Fibroblast of lung (primary cell): ENCODE results near the gene SRSF3. TPM values are rescaled to one million over a fixed set of nuclear protein-coding genes. Genes with fewer than 3 reads are reported as not detected.

ENCODE experiments used
- DNase-seq, 2 donors: peaks; one replicate each; pipeline versions ENCODE4 v3.0.0 to v3.0.0-alpha.2; 2010; ENCODE audit warnings: low read depth in 2 of 2
- H2AFZ ChIP-seq: 2 replicates; pipeline ENCODE4 v1.5.1; 2012; ENCODE audit warnings: low read length, control low read depth, inconsistent platforms
- H3K27ac ChIP-seq: 2 replicates; pipeline ENCODE4 v1.5.1; 2011; ENCODE audit warnings: low read length, control low read depth; ENCODE audit not compliant: insufficient read depth
- H3K27me3 ChIP-seq: 2 replicates; pipeline ENCODE4 v1.5.1; 2011; ENCODE audit warnings: mild to moderate bottlenecking, low read length; ENCODE audit not compliant: control insufficient read depth, insufficient read depth
- H3K36me3 ChIP-seq: 2 replicates; pipeline ENCODE4 v1.5.1; 2011; ENCODE audit warnings: low read length; ENCODE audit not compliant: control insufficient read depth, insufficient read depth
- H3K4me1 ChIP-seq: 2 replicates; pipeline ENCODE4 v1.5.1; 2011; ENCODE audit warnings: low read length; ENCODE audit not compliant: control insufficient read depth, insufficient read depth; ENCODE audit errors: extremely low read depth
- H3K4me2 ChIP-seq: 2 replicates; pipeline ENCODE4 v1.5.1; 2011; ENCODE audit warnings: low read length, control low read depth; ENCODE audit not compliant: insufficient read depth; ENCODE audit errors: extremely low read depth
- H3K4me3 ChIP-seq, 4 experiments: fragments of 200-600 bp in 1 of 4; sonication (generic) in 1 of 4; replicated peaks in 1 of 4; 2 replicates each; pipeline ENCODE4 v1.5.1; 2011 to 2016; ENCODE audit warnings: low read length in 4 of 4, low read depth in 3 of 4, mild to moderate bottlenecking in 3 of 4, control low read depth in 2 of 4, inconsistent platforms in 1 of 4, mixed read lengths in 1 of 4; ENCODE audit not compliant: insufficient read depth in 1 of 4; ENCODE audit errors: control extremely low read depth in 1 of 4
- H3K79me2 ChIP-seq: 2 replicates; pipeline ENCODE4 v1.5.1; 2012; ENCODE audit warnings: mild to moderate bottlenecking, low read length, inconsistent platforms; ENCODE audit not compliant: control insufficient read depth, insufficient read depth
- H3K9ac ChIP-seq: 2 replicates; pipeline ENCODE4 v1.5.1; 2011; ENCODE audit warnings: mild to moderate bottlenecking, low read length, control low read depth; ENCODE audit not compliant: insufficient read depth
- H3K9me3 ChIP-seq: 2 replicates; pipeline ENCODE4 v1.5.1; 2012; ENCODE audit warnings: low read depth, low read length; ENCODE audit not compliant: control insufficient read depth, insufficient read depth
- H4K20me1 ChIP-seq: 2 replicates; pipeline ENCODE4 v1.5.1; 2011; ENCODE audit warnings: low read length; ENCODE audit not compliant: control insufficient read depth, insufficient read depth; ENCODE audit errors: extremely low read depth
- EZH2 ChIP-seq: IDR thresholded peaks from 2 replicates; pipeline ENCODE4 v1.5.1; 2012; ENCODE audit warnings: low read length, control low read depth, mild to moderate bottlenecking; ENCODE audit errors: missing control alignments
- polyA plus RNA-seq, 2 donors: library from polyadenylated mRNA; depleted of rRNA in 1 of 2; stranded (reverse) in 1 of 2; unstranded in 1 of 2; fragments of >200 nt; gene quantifications; 2 replicates each; pipeline ENCODE4 v1.2.1, GENCODE V29; 2011 to 2012; ENCODE audit warnings: missing spikeins in 1 of 2
- total RNA-seq: library from RNA; depleted of rRNA; stranded (reverse); fragments of >200 nt; gene quantifications from 2 replicates; pipeline ENCODE4 v1.2.1, GENCODE V29; 2014
- TF ChIP-seq, protein P1 (sequence below), 2 donors: IDR thresholded peaks in 1 of 2; conservative IDR thresholded peaks in 1 of 2; 1 replicate in 1 of 2; 2 replicates in 1 of 2; pipeline ENCODE4 v1.5.1; 2011 to 2012; ENCODE audit warnings: low read length in 2 of 2, control low read depth in 1 of 2, inconsistent platforms in 1 of 2, low read depth in 1 of 2, mild to moderate bottlenecking in 1 of 2

Gene SRSF3
- total and polyA plus RNA-seq, 2 donors (not counting 1 experiment from before 2014, with no cell fraction given) = 191 to 435 TPM

DNA sequence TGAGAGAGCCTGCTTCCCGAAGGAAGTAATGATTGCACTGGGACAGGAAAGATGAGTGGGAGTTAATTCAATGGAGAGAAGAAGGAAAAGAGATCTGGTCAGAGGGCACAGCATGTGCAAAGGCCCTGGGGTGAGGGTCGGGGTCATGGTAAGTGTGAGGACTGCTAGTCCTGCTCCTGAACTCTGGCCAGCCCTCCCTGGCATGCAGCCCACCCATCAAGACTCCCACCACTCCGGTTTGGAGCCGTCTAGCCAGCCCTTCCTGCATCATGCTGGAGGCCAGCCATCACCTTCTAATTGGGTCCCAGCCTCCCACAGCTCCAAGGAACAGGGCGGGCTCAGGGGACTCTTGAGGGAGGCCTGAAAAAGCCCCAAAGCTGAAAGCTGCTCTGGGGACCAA is 42.1 kb downstream of the SRSF3 start:
- Histone ChIP-seq H3K4me2 (no peak overlapping the region), H3K4me1 (no peaks in the 10 kb centered on the region)

DNA sequence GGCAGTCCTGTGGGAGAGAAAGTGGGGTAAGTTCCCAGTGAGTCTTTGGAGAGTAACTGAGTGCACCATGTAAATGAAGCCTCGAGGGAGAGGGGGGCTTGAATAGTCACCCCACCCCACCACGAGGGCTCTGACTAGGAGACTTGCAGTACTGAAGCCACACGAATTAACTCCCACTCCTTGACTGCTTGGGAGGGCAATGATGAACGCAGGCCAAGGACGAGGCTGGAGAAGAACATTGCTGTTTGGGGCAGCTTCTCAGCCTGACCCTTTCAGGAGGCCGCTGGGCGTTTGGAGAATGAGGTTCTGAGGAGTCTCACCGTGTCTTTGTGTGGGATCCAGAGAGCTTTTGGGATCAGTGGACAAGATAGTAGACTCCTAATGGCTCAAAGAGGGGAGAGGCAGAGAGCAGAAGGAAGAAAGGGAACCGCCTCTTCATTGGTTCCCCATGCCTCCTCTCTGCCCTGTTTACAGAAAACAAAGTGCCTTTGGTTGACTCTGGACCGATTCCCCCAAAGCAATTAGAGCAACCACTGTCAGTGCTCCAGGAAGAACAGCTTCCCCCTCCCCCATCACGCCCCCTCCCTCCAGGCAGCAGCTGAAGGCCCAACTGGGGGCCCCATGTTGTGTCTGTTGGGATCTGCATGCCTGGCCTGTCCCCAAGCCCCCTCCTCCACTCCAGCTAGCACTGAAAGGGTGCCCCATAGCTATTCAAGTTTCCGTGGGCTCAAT is 42.7 kb downstream of the SRSF3 start:
- DNase-seq = no peak
- TF ChIP-seq, protein P1, sequence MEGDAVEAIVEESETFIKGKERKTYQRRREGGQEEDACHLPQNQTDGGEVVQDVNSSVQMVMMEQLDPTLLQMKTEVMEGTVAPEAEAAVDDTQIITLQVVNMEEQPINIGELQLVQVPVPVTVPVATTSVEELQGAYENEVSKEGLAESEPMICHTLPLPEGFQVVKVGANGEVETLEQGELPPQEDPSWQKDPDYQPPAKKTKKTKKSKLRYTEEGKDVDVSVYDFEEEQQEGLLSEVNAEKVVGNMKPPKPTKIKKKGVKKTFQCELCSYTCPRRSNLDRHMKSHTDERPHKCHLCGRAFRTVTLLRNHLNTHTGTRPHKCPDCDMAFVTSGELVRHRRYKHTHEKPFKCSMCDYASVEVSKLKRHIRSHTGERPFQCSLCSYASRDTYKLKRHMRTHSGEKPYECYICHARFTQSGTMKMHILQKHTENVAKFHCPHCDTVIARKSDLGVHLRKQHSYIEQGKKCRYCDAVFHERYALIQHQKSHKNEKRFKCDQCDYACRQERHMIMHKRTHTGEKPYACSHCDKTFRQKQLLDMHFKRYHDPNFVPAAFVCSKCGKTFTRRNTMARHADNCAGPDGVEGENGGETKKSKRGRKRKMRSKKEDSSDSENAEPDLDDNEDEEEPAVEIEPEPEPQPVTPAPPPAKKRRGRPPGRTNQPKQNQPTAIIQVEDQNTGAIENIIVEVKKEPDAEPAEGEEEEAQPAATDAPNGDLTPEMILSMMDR (conservative IDR thresholded peaks at IDR 0.05 in 1 of 2, IDR thresholded peaks at IDR 0.05 in 1 of 2; ENCODE audit: low read depth in 1 of 2, low read length in 2 of 2) = no peak
- TF ChIP-seq EZH2 = no peak
- no peaks in the 10 kb centered on the region for H4K20me1 ChIP-seq
- H3K9me3 ChIP-seq = no peaks in the 10 kb centered on the region
- no peaks in the 10 kb centered on the region for H3K79me2 ChIP-seq
- H3K4me1 ChIP-seq = no peaks in the 10 kb centered on the region
- H3K4me3 ChIP-seq = no peak overlapping the region
- no peak overlapping the region for H3K4me2 ChIP-seq
- no peak overlapping the region for H3K9ac ChIP-seq
- no peak overlapping the region for H2AFZ ChIP-seq
- no peaks in the 10 kb centered on the region for H3K36me3 ChIP-seq
- H3K27me3 ChIP-seq = no peaks in the 10 kb centered on the region
- H3K27ac ChIP-seq = no peak overlapping the region

More for the DNA sequence above, 42.1 kb downstream of the SRSF3 start:
- Histone ChIP-seq H3K27ac (no peak overlapping the region), H3K9ac (no peak overlapping the region), H4K20me1 (no peaks in the 10 kb centered on the region), H3K36me3 (no peaks in the 10 kb centered on the region), H3K79me2 (no peaks in the 10 kb centered on the region), H3K27me3 (no peaks in the 10 kb centered on the region), H3K4me3 (no peak overlapping the region), H2AFZ (no peak overlapping the region), H3K9me3 (no peaks in the 10 kb centered on the region)
- TF ChIP-seq, protein P1 (conservative IDR thresholded peaks at IDR 0.05 in 1 of 2, IDR thresholded peaks at IDR 0.05 in 1 of 2; ENCODE audit: low read depth in 1 of 2, low read length in 2 of 2) = no peak
- no peak for TF ChIP-seq EZH2
- no peak for DNase-seq

DNA sequence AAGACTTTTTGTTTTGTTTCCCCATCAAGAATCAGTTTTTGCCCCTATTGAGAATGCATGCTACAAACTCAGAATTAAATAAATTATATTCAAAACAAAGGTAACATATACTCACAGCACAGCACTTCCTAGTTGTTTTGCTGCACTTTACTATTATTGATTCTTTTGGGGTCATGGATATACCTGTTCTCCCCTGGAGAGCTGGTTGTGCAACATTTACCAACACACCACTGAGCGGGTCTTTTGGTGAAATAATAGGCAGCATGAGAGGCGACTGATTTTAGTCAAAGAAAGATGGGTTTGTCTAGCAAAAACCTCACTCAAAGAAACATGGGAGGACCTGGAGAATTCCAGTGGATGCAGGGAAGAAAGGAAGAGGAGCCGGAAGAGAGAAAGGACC is 44.4 kb downstream of the SRSF3 start:
- H3K27me3 ChIP-seq = no peaks in the 10 kb centered on the region
- H4K20me1 ChIP-seq = no peaks in the 10 kb centered on the region
- TF ChIP-seq EZH2 = no peak
- TF ChIP-seq, protein P1 (conservative IDR thresholded peaks at IDR 0.05 in 1 of 2, IDR thresholded peaks at IDR 0.05 in 1 of 2; ENCODE audit: low read depth in 1 of 2, low read length in 2 of 2) = no peak
- no peak overlapping the region for H3K4me2 ChIP-seq
- H3K9me3 ChIP-seq = no peaks in the 10 kb centered on the region
- no peak overlapping the region for H3K4me3 ChIP-seq
- no peak overlapping the region for H3K9ac ChIP-seq
- H3K4me1 ChIP-seq = peaks cover 8% of the 10 kb centered on the region
- no peak for DNase-seq
- no peaks in the 10 kb centered on the region for H3K36me3 ChIP-seq
- H3K27ac ChIP-seq = no peak overlapping the region
- H3K79me2 ChIP-seq = no peaks in the 10 kb centered on the region
- H2AFZ ChIP-seq = no peak overlapping the region
